Stimulated activated CD4-positive, alpha-beta T cell treated with anti-CD3 and anti-CD28 coated beads, TNF-alpha, amount 100 ng/mL, for 48 hours (primary cell): ENCODE results near the gene CR1.
"Not testable (repeated sequence)": the region's sequence is repeated elsewhere in the genome, so short reads cannot be mapped to it uniquely, and the experiment has no call there.

Source experiments
- DNase-seq, 3 donors: peaks; one replicate each; pipeline ENCODE4 v3.0.0-alpha.2; 2020; ENCODE audit warnings: low read depth in 3 of 3

Gene CR1

DNA sequence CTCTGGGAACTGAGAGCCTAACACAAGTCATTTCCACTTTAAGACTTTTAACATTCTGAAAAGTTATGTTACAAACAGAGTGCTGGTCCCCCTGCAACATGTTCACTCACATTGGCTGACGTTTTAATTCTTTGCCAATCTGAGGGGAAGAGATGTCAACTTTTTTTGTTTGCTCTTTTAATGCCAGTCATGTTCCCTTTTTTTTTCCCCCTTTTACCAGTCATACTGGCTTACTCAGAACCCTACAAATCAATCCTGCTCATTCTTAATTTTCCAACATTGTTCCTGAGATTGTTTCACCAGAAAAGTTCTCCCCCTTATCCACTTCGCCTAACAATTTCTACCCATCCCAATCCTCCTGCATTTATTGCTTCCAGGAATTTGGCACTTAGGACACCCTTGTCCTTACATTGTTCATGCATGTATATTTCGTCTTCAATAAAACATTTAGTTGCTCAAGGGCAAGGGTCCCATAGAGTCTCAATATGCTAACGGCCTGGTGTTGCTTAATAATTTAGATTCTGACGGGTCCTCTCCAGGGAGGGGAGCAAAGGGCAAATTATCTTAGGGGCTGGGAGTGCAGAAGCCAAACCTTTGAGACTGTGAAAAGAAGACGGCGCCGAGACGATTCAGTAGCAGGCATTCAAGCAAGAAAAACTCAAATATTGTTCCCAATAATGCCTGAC lies 148.4 kb downstream of the CR1 start:
- no peak for DNase-seq

DNA sequence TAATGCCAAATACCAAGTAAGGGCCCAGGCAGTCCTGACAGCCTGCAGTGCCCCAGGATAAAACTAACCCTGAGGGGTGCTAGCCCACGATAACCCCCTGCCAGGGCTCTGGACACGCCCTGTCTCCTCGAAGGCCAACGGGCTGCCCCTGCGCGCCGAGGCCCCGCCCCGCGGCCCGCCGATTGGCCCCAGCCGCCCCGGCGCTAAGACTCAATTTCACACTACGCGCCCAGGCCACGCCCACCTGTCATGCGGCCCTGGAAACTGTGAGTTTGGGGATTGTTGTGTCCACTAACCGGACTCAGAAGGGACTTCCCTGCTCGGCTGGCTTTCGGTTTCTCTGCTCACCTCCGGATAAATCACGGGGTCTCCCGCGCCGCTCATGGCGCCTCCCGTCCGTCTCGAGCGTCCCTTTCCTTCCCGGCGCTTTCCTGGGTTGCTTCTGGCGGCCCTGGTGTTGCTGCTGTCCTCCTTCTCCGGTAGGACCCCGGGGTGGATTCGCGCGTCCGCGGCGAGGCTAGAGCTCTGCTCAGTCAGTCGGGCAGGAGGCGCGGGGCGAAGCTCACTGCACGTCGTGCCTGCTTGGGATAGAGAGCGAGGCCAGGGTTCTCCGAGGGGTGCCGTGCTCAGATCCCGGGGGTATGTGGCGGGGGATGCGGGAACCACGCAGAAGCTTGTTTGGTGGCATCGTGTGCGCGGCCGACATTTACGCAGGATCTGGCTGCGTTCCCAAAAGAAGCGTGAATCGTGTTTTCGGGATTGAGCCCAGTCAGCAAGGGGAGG lies 149.1 kb downstream of the CR1 start, which contains the start of gene CR1L:
TSS of gene CR1L (plus strand) at position 282 of the 783 bp plus-strand sequence. CDS start at position 383, 101 bp downstream.
- peak; percentile 58 to 76 (median 63) for DNase-seq

DNA sequence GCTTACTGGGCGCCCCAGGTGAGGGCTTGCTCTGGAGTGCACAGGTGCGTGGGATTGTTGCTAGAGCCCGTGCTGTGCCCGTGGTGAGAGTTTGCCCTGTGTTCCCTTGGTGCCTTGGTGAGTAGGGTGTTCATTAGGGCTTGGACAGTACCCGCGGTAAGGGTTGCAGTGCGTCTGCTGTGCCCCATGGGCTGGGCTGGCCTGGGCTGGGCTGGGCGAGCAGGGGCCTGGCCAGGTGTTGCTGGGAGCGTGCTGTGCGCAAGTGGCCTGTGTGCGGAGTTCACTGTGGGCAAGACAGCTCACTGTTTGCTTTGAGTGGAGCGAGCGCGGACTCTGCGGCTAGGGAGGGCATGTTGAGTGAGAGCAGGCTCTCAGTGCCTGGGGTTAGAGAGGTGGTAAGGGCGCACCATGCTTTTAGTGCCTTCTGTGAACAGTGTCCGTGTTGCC lies 149.7 kb downstream of the CR1 start:
- no peak for DNase-seq

DNA sequence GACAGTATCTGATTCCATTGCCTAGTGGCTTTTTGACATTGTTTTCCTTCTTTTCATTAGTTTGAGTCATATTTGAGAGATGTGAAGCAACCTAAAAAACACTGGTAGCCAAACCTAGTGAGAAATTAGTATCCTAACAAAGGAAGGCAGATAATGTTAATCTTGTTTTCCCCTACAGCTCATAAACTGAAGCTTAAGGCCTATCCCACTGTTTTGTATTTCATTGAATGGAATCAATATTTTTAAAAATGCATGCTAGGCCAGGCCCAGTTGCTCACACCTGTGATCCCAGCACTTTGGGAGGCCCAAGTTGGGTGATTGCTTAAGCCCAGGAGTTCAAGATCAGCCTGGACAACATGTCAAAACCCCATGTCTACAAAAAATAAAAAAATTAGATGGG lies 150.2 kb downstream of the CR1 start:
- DNase-seq = no peak

DNA sequence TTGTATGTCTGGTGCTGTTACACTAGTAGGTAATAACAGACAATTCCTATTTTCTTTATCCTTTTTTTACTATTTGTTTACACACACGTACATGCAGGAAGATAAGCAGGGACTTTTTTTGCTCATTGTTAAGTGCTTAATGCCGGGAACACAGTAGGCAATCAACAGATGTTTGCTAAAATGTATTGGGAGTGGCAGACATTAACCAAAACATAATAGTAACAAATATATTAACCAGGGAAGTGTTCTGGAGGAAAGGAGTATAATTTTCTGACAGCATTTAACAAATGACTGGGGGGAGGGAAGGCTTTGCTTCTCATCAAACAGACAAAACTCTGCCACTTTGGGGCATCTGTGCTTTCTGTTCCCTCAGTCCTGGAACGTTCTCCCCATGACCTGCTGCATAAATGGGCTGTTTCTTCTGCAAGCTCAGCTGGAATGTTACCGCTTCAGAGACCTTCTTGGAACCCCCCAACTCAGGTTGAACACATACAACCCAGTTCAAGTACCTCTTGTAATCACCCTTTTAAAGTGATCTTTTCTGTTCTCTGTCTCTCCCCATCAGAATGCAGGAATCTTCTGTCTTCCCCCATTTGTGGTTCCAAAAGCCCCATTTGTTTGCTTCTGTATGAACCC lies 151.1 kb downstream of the CR1 start:
- no peak for DNase-seq

DNA sequence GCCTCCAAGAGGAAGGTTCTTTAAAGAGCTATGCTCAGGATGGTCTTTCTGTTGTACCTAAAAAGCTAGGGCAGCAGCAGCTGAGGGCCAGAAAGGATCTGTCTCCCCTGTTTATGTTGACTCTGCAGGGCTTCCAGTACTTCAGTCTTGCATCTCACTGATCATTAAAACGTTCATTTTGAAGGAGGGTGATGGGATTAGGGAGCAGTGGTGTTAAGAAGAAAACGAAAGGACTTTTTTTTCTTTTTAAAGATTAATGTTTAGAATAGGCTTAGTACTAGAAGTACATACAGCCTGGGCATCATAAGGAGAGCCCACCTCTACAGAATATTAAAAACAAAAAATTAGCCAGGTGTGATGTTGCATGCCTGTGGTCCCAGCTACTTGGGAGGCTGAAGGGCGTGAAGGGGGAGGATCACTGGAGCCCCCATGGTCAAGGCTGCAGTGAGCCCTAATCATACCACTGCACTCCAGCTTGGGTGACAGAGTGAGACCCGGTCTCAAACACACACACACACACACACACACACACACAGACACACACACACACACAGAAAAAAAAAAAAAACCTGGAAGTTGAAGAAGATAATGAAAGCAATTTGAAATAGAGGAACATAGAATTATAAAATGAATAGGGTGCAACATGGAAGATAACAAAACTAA lies 151.8 kb downstream of the CR1 start:
- DNase-seq = no peak

DNA sequence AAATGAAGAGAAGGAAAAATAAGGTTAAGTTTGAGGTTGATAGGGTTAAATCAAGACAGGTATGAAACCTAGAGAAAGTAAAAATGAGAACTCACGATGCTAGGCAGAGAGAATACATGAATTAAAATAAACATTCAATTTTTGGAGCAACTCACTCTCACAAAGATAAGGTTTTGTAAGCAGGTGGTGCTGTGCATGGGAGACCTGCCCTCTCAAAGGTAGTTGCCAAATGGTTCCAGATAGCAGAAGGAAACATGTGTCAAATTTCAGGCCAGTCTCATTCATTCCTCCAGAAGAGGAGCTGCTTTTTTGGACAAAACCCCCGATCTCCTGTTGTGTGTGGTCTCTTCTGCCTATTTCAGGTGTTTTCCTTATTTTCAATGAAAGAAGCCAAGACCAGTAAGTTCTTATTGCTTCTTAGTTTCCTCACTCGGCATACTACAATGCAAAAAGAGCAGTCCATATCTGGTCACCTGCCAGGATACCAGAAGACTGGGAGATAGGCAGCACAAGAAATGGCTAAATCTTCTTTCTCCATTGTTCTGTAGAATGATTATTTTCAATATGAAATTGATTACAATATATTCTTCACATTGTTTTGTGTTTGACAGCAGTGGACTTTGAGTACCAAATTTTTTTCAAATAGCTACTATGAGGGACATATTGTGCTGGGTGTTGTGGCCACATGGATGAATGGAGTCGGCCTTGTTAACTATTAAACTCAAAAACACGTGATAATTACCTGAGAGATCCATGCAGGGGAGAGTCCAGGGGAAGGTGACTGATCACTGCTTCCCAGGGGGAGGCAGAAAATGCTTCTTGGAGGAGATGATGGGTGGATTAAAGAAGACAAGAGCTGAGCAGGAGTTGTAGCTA lies 152.6 kb downstream of the CR1 start:
- no peak for DNase-seq

DNA sequence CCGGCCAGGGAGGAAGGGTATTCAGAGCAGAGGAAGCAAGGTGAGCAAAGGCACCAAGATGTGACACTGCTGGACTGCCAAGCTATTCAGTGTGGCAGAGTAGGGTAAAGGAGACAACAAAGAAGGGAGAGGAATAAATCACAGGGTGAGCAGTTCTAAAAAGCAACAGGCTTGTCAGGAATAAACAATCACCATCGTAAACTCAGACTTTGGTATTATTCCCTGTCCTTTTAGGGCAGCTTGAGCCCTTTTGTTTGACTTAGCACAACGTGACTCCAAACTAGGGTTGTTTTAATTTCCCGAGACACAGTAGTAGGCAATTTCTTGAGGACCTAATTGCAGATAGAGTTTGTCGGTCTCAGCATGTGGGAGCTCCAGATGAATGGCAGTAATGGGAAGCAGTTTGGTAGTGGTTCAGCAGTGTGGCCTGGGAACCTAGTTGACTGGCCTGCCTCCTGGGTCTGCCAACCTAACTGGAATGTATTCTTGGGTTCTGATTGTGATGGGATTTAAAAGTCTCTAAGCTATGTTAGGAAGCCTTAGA lies 153.3 kb downstream of the CR1 start:
- DNase-seq = no peak

DNA sequence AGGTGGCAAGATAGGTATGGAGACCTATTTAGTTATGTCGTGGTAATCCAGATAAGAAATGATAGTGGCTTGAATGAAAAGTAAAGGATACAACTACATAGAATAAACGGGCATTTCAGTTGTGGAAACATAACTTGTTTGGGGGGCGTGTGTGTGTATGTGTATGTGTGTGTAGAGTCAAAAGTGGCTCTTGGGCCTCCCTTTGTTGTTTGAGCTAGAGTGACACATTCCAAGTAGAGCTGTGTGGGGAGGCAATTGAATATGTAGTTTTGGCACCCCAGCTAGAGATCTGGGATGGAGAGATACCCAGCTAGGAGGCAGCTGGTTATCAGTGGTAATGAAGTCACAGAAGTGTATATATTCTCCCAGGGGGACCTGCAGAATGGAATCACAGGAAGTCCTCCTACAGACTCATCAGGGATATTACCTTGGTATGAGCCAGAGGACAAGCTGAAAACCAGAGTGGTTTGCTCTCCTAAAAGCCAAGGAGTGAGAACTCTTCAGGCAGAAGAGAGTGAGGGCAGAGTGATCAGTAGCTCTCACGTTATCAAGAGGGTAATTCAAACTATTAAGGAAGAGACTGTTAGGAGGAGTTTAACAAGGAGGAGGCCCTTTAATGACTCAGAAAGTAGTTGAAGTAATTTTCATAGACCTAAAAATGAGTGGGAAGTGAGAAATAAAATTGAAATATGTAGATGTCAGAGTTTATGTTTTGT lies 154.1 kb downstream of the CR1 start:
- no peak for DNase-seq

DNA sequence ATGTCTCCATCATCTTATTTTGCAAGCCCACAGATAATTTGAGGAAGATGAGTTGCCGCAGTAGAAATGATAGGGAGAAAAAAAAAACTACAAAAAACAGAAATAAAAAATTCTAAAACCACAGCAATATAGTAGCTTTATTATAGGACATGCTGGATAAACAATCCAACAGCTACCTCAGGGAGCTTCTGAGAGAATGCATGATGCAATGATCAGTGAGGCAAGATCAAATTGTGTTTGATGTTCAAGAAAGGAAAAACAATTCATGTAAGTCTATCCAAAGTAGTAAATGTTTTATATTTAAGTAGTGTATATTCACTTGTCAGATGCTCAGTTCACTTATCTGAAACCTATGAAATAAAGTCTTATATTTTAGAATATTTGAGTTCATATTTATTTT lies 155.6 kb downstream of the CR1 start:
- no peak for DNase-seq

DNA sequence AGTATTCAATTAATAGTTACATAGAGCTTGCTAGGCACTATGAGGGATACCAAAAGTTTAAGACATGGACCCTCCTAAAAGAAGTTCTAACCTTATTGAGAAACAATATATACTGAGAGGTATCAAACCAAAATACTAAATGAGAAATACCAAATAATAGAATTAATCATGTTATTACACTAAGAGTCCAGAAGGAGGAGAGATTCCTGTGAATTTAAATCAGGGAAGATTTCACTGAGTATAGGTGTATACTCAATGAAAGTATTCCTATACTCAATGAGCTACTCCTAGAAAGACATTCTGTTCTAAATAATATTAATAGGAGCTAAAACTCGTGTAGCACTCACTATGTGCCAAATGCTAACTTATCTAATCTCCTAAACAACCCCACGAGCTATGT lies 158.4 kb downstream of the CR1 start:
- DNase-seq = no peak

DNA sequence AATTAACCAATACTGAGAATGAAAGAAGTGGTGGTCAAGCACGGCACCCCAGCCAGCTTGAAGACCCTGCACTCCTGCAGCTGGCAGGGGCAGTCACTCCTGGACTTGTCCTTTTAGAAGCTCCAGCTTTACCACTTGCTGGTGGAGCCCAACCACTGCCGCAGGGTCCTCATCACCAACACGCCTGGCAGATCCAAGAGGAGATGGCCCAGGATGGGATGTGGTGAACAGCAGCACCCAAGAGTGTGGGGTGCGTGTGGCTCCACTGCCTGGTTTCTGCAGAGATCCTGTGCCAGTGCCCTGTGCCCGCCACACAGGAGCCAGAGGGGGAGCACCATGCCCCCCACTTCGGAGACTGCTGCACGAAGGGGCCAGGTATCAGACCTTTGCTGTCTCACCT lies 162.5 kb downstream of the CR1 start:
- no peak for DNase-seq

DNA sequence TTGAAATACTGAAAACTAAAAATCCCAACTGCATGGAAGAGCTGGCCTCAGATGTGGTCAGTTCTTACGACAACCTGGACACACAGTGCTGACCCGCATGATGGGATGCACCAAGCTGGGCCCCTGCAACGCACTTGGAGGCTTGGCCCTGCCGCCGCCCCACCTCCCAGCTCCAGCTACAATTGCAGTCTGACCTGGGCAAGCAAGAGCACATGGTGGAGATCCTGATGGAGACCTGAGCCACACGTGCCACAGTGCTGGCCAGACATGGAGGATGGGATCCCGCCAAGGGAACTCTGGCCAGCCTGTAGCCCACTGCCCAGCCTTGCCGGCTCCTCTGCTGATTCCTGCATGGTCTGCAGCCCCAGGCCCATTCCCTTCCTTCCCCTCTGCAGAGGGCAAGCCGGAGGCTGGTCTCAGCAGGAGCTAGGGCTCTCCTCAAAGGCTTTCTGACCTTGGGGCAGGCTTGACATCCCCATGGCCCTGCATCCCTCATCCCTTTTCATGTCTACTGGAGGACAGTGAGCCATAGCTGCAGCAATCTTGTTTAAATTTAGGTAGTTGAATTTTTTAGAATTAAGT lies 163.0 kb downstream of the CR1 start:
- no peak for DNase-seq

DNA sequence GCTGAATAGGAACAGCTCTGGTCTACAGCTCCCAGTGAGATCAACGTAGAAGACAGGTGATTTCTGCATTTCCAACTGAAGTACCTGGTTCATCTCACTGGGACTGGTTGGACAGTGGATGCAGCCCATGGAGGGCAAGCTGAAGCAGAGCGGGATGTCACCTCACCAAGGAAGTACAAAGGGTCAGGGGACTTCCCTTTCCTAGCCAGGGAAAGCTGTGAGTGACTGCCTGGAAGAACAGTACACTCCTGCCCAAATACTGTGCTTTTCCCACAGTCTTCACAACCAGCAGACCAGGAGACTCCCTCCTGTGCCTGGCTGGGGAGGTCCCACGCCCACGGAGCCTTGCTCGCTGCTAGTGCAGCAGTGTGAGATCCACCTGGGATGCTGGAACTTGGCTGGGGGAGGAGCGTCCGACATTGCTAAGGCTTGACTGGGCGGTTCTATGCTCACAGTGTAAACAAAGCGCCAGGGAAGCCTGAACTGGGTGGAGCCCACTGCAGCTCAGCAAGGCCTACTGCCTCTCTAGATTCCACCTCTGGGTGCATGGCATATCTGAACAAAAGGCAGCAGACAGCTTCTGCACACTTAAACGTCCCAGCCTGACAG lies 163.7 kb downstream of the CR1 start:
- DNase-seq = no peak

DNA sequence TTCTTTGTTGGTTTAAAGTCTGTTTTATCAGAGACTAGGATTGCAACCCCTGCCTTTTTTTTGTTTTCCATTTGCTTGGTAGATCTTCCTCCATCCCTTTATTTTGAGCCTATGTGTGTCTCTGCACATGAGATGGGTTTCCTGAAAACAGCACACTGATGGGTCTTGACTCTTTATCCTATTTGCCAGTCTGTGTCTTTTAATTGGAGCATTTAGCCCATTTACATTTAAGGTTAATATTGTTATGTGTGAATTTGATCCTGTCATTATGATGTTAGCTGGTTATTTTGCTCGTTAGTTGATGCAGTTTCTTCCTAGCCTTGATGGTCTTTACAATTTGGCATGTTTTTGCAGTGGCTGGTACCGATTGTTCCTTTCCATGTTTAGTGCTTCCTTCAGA lies 165.5 kb downstream of the CR1 start:
- DNase-seq = not testable (repeated sequence)

DNA sequence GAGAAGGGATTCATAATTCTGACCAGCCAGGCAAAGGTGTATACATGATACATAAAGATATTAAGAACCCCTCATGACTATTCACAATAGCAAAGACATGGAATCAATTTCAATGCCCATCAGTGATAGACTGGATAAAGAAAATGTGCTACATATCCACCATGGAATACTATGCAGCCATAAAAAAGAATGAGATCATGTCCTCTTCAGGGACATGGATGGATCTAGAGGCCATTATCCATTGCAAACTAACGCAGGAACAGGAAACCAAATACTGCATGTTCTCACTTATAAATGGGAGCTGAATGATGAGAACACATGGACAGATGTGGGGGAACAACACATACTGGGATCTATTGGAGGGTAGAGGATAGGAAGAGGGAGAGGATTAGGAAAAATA lies 170.4 kb downstream of the CR1 start:
- no peak for DNase-seq

DNA sequence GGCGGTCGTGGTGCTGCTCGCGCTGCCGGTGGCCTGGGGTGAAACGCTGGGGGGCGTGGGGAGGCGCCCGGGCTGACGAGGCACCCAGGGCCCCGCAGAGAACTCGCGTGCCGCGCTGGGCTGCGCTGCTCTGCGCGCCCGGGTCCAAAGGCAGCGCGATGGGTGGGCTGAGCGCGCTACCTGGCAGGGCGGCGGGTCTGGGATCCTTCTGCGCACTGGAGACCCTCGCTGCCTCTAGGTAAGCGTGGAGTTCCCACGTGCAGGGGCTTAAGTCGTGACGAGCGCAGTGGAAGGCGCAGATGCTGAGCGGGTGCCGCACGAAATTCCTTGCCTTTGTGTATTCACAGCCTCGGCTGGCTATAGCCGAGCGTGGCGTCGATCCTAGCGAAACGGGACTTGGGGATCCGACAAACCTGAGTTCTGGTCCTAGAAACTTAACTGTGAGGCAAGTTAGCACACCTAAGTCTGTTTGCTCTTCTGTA lies 173.6 kb downstream of the CR1 start:
- DNase-seq = no peak

DNA sequence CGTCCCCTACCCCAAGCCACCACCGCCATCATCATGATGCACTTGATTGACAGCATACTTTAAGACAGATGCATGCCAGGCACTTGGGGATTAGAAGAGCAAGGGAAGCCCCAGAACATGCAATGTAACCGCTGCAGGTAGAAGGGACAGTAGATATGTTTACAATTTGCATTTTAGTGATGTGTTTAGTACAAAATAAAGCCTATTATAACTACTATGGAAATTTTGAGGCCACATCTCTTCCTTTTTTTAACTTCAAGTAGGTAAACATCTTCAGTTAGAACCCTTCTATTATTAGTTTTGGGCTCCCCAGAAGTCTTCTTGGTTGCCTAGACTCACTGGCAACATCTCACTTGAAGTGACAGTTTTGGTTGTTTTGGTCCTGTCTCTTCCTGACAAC lies 174.2 kb downstream of the CR1 start:
- no peak for DNase-seq

DNA sequence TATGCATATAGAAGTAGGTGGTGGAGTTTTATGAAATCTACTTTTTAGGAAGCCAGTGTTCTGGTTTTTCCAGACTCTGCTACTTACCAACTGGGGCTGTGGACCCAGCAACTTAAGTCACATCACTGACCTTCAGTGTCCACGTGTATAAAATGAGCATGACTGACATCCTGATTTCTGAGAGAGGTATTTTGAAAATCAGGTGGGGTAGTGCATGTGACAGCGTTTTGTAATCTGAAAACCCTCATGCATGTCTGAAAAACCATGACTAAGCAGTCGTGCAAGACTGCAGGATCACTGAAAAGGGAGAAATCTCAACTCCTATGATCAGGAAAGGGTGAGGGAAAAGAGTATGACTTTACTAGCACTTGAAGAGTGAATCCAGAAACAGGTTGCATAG lies 175.0 kb downstream of the CR1 start:
- no peak for DNase-seq
